HEK293 (cell line): ENCODE measurements around the gene MTOR.

ENCODE experiments used
- CTCF ChIP-seq: fragments of 450-650 bp; formaldehyde crosslinking; IDR thresholded peaks from 2 replicates; pipeline ENCODE4 v1.5.1; 2016; ENCODE audit warnings: missing biosample characterization, missing genetic modification characterization
- ZNF747 ChIP-seq: fragments of 450-650 bp; formaldehyde crosslinking; IDR thresholded peaks from 2 replicates; pipeline ENCODE4 v1.5.1; 2016; ENCODE audit warnings: missing biosample characterization, missing genetic modification characterization

GRCh38 chr1:11233208-11233607, 29.1 kb downstream of the MTOR start:
- TF ChIP-seq ZNF747 (tag by site-specific recombination) (no peak), CTCF (no peak)
